Measurements from ENCODE around the gene KCNF1.
"Not testable (repeated sequence)": the region's sequence is repeated elsewhere in the genome, so short reads cannot be mapped to it uniquely, and the experiment has no call there.

The KCNF1 gene

GRCh38 chr2:10947005-10947440 lies 35.3 kb downstream of the KCNF1 start:
- DNase-seq, result no peak

- DNase-seq, result no peak
These were observed 35.9 kb downstream of the KCNF1 start for GRCh38 chr2:10947446-10948187.

- DNase-seq, result no peak
These were observed 36.4 kb downstream of the KCNF1 start for GRCh38 chr2:10948188-10948564.

GRCh38 chr2:10948606-10949230 lies 37.0 kb downstream of the KCNF1 start:
- no peak for DNase-seq

- no peak for DNase-seq
These were observed 38.1 kb downstream of the KCNF1 start for GRCh38 chr2:10949835-10950234.

GRCh38 chr2:10951558-10952414 lies 40.1 kb downstream of the KCNF1 start:
- DNase-seq, result no peak

GRCh38 chr2:10954416-10954815 lies 42.7 kb downstream of the KCNF1 start:
- no peak for DNase-seq

- DNase-seq, result no peak
These were observed 43.4 kb downstream of the KCNF1 start for GRCh38 chr2:10954856-10955818.

GRCh38 chr2:10956006-10956790 lies 44.5 kb downstream of the KCNF1 start:
- no peak for DNase-seq

- DNase-seq, result no peak
These were observed 45.7 kb downstream of the KCNF1 start for GRCh38 chr2:10957391-10957790.

GRCh38 chr2:10958452-10958851 lies 46.7 kb downstream of the KCNF1 start:
- DNase-seq, result not testable (repeated sequence)

GRCh38 chr2:10960606-10961489 lies 49.1 kb downstream of the KCNF1 start:
- DNase-seq, result no peak

GRCh38 chr2:10961490-10961875 lies 49.7 kb downstream of the KCNF1 start:
- no peak for DNase-seq

GRCh38 chr2:10962004-10962403 lies 50.3 kb downstream of the KCNF1 start:
- DNase-seq, result no peak

- no peak for DNase-seq
These were observed 51.4 kb downstream of the KCNF1 start for GRCh38 chr2:10963155-10963554.
